Jurkat, Clone E6-1 (cell line): ENCODE results near the gene TSPEAR.
"Not testable (repeated sequence)": the region's sequence is repeated elsewhere in the genome, so short reads cannot be mapped to it uniquely, and the experiment has no call there.

ENCODE experiments used
- DNase-seq: peaks from one replicate; pipeline ENCODE4 v3.0.0-alpha.2; 2011; ENCODE audit warnings: low read depth, low spot score
- H3K4me3 ChIP-seq: 2 replicates; pipeline ENCODE4 v1.5.1; 2011; ENCODE audit warnings: mild to moderate bottlenecking, low read length, control low read depth, moderate library complexity

Gene TSPEAR

DNA sequence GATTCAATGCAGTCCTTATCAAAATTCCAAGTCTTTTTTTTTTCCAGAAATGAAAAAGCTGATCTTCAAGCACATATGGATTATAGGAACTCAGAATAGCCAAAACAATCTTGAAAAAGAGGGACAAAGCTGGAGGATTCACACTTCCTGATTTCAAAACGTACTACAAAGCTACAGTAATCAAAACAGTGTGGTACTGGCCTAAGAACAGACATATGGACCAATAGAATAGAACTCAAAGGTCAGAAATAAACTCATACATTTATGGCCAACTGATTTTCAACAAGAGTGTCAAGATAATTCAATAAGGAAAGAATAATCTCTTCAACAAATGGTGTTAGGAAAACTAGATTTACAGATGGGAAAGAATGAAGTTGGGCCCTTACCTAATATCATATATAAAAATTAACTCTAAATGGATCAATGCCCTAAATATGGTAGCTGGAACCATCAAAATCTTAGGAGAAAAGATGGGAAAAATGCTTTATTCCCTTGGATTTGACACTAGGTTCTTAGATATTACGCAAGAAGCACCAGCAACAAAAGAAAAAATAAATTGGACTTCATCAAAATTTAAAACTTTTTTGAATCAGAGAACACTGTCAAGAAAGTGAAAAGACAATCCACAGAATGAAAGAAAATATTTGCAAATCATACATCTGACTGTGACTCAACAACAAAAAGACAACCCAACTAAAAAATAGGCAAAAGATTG lies 18.4 kb downstream of the TSPEAR start:
- no peak for DNase-seq
- H3K4me3 ChIP-seq = no peak overlapping the region

DNA sequence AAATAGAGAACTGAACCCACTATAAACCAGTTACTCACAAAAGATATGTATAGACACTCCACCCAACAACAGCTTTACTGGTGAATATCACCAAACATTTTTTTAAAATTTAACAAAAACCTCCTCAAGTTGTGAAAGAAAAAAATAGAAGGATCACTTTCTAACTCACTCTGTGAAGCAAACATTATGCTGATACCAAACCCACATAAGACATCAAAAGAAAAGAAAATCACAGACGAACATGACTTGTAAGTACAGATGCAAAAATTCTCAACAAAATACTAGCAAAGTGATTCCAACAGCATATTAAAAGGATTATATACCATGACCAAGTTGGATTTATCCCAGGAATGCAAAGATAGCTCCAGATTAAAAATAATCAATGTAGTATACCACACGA lies 19.7 kb downstream of the TSPEAR start:
- DNase-seq = no peak
- H3K4me3 ChIP-seq = no peak overlapping the region

DNA sequence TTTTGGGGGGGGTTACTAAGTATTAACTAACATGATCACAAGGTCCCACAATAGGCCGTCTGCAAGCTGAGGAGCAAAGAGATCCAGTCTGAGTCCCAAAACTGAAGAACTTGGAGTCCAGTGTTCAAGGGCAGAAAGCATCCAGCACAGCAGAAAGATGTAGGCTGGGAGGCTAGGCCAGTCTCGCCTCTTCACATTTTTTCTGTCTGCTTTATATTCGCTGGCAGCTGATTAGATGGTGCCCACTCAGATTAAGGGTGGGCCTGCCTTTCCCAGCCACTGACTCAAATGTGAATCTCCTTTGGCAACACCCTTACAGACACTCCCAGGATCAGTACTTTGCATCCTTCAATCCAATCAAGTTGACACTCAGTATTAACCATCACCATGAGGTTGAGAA lies 21.6 kb downstream of the TSPEAR start:
- not testable (repeated sequence) for DNase-seq, H3K4me3 ChIP-seq

DNA sequence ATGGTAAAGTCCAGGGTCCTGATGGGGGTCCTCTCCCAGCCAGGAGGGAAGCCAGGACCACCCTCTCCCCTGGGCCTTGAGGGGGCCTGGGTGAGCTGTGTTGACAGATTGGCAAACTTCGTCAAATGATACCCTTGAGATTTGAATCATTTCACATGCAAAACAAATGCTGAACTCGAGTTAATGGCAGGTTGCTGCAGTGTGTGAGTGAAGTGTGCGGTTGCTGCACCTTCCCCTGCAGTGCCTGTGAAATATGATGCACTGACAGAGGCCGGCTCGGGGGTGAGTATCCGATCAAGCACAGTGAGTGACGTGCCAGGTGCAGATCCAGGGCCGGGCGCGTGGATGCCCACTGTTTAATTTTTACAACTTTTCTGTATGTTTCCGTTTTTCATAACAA lies 23.7 kb downstream of the TSPEAR start:
- DNase-seq = no peak

DNA sequence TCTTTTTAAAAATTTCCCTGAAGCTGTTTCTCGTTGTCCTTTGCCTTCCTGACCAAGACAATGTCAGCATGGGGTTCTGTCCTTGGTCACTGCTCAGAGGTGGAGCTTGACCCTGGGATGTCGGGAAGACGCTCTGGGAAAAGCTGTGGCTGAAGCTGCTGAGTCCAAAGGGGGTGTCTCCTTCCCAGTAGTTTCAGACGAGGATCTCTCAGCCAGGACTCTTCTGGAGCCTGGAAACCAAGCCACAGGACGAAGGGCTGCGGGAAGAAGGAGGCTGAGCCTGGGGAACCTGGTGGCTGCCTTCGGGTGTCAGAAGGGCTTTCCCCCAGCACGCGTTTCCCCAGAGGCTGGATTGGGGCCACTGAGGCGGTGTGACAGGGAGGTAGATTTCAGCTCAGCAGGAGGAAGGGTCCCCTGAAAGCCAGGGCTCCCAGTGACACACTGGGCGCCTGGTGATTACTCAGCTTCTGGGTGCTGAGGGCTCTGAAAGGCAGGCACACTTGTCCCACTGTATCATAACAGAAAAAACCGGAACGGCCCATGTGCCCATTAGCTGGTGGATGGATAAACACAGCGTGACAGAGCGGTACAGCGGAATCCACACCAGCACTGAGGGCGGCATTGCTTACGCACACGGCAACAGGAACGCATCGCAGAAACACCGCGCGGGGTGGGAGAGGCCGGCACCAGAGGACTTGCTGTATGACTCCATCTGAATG lies 24.4 kb downstream of the TSPEAR start:
- no peak for DNase-seq
- no peak overlapping the region for H3K4me3 ChIP-seq

More for the DNA sequence above, 23.7 kb downstream of the TSPEAR start:
- H3K4me3 ChIP-seq = no peak overlapping the region

DNA sequence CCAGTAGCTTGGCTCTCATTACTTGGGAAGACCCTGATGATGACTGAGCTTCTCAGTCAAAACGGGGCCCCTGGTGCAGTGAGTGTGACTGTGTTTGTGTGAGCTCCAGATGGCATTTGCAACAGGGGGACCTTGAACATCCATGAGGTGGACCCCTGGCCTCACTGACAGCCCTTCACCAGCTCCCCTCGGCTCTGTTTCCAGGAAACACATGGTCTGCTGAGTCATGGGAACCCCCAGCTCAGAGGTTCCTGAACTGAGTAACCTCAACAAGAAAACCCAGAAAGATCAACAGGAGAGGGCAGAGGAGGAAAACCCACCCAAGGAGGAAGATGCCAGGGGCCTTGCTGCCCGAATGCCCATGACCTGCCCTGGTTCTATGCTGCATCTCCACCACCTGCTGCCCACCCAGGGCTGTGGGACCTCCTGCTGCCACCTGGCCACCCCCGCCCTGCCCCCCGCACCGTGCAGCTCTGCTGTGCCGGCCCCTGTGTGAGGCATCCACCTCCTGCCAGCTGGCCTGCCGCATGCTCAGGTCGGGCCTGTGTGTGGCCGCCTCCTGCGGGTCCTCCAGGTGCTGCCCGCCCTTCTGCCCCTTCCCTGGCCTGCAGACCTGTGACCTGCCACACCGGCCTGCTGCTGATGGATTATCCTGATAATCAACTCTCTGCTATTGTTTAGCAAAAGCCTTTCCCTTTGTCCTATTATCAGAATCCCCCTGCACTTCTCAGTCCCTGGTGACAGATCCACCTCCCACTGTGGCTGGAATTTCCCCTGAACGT lies 25.2 kb downstream of the TSPEAR start:
- no peak overlapping the region for H3K4me3 ChIP-seq
- no peak for DNase-seq

DNA sequence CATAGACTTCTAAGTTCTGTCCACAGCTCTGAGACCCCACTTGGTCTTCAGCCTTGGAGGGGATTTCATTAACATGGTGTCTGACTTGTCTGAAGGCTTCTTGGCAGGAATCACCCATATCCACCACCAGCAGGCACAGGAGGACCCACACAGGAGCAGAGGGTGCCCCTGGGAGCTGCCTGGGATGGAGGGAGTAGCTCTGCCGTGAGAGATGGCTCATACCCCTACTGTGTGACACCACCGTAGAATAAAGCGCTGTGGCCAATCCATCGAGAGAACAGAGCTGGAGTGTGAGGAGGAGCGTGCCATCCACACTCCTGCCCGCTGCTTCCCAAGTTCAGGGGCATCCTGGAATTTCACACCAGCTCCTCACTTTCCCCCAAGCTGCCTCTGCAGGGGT lies 26.3 kb downstream of the TSPEAR start:
- not testable (repeated sequence) for DNase-seq, H3K4me3 ChIP-seq

DNA sequence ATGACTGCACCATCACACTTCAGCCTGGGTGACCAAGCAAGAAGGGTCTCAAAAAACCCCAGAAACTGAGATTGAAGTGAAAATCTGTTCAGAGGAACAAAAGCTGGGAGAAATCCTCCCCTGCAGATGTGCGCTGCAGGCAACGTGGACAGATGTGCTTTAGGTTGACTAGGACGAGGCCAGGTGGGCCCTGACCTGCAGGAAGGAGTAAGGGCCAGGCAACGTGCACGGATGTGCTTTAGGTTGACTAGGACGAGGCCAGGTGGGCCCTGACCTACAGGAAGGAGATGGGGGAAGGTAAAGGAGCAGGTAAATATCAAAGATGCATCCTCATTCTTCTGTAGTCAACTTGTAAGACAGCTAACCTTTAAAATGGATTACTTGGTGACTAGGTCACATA lies 26.9 kb downstream of the TSPEAR start:
- H3K4me3 ChIP-seq = no peak overlapping the region
- DNase-seq = no peak

DNA sequence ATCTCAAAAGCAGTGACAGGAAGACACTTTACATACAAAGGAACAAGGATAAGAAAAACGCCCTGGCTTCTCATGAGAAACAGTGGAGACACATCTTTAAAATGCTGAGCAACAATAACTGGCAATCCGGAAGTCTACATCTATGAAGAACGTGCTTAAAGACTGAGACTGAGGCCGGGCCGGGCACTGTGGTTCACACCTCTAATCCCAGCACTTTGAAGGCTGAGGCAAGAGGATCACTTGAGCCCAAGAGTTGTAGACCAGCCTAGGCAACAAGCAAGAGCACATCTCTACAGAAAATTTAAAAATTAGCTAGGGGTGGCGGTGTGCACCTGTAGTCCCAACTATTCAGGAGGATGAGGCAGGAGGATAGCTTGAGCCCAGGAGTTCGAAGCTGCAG lies 27.3 kb downstream of the TSPEAR start:
- no peak overlapping the region for H3K4me3 ChIP-seq

DNA sequence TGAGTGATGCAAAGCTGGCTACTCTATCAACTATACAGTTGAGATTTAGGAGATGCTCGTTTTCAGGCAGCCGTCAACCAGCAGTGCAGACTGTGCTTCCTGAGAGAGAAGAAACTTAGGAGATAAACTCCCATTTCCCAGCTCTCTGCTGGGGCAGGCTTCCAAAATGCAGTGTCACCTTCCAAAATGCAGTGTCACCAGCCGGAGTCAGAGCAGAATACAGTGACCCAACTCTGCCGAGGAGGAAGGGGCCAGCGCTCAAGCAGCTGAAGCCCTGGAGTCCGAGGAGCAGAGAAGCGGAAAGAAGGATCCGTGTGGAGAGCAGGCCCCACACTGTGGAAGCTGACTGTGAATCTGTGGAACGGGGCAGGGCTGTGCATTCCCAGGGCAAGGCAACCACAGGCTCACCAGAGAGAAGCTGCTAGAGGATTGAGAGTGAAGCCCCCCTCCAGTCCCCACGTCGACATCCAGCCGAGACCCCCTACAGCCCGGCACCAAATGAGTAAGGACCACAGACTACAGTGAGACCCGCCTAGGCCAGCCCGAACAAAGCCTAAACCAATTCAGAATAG lies 28.7 kb downstream of the TSPEAR start:
- no peak overlapping the region for H3K4me3 ChIP-seq
- DNase-seq = no peak

More for the DNA sequence above, 27.3 kb downstream of the TSPEAR start:
- DNase-seq = no peak

DNA sequence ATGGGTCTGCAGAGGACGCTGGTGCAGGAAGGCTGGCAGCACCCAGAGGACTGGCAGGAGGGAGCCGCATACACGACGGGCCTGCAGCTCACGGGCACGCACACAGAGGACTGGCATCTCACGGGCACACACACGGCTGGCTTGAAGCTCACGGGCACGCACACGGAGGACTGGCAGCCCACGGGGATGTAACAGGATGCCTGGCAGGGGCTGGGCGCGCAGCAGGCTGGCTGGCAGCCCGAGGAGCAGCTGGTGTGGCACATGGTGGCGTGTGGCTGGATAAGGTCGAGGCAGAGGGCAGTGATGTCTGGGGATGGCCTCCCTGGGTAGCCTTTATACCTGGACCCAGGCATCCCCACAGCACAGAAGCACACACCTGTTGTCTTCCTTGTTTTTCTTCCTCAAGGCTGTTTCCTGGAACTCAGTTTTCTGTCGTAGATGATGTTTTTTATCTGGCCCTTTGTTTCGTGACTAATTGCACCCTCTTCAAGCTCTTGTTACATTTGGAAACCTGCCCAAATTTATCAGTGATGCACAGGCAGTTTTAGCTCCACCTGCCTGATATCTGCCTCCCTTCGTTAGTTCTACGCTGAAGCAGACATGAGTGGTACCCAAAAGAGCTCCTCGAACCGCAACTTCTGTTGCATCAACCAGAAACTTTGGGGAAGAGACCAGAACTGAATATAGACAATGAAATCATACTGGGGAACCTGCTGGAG lies 29.4 kb downstream of the TSPEAR start, which contains the start of gene KRTAP12-1:
Gene KRTAP12-1, minus strand, starts transcription at position 303 of the 719 bp plus-strand sequence. Its CDS starts 40 bp downstream, at position 263.
- H3K4me3 ChIP-seq = no peak within 1 kb of the TSS
- DNase-seq = no peak

DNA sequence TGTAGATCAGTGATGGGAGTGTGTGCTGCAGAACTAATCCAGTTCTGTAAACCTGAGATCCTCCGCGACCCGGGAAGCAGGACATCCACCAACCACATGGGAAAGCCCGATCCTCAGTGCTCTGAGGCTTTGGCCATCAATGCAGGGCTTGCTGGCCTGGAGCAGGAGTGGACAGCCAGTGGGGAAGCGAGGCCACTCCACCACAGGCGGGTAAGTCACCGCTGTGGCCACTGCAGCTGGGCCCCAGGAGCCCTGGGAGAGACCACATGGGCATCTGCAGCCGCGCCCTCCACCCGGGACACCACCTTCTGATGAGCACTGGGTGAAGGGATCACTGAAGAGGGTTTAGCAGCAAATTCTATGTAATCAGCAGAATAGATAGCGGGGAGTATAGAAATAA lies 30.2 kb downstream of the TSPEAR start:
- DNase-seq = no peak
- no peak overlapping the region for H3K4me3 ChIP-seq

DNA sequence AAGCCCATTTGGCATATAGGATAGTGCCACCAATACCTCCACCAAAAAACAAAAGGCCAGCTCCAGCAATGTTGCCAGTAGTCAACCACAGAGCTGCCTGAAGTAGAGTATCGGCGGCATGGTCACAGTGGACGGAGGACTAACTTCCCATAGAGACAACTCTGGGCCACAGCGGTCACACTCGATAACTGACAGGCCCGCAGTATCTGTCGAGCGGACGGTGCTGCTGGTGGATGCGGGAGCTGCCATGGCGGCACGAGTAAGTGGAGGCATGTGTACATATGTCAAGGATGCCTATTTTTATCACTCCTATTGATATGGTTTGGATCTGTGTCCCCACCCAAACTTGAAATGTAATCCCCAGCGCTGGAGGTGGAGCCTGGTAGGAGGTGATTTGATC lies 33.5 kb downstream of the TSPEAR start:
- no peak overlapping the region for H3K4me3 ChIP-seq

DNA sequence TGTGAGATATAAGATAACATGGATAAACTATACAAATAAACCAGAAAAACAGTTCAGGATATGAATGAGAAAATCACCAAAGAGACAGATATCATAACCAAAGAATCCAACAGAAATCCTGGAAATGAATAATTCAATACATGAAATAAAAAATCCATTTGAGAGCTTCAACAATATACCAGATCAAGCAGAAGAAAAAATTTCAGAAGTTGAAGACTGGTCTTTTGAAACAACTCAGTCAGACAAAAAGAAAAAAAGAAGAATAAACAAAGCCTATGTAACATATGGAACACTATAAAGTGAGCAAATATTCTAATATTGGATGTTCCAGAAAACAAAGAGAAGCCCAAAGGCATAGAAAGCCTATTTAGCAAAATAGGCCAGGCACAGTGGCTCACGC lies 39.5 kb downstream of the TSPEAR start:
- DNase-seq = no peak
- H3K4me3 ChIP-seq = no peak overlapping the region

More for the DNA sequence above, 33.5 kb downstream of the TSPEAR start:
- no peak for DNase-seq

DNA sequence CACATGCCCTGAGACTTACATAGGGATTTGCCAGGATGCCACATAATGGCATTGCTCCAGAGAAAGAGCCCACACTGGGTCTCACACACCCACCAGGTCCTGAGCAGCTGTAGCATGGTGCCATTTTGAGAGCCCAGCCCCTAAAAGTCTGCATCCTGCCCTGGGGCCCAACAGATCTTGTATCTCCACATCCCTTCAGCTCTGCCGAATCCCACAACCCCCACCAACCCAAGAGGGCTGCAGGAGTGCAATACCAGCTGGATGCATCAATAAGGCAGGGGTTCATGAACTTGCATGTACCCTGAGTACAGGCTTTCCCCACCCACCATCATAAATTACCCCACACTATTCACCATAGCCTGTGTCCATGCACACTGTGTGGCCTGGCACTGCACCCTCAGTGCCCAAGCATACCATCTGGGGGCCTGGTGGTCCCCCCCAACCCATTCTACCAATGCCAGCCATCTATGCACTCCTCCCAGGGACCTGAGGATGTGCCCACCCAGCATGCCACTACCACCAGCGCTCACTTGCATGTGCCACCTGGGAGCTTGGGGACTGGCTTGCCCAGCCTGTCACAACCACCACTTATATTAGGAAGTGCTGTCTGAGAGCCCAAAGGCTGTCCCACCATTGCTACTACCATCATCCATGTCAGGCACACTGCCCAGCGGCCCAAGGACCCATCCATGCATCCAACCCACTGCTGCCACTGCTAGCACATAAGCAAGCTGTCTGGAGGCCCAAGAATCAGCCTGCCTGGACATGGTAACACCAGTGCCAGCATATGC lies 40.5 kb downstream of the TSPEAR start:
- no peak overlapping the region for H3K4me3 ChIP-seq
- no peak for DNase-seq

DNA sequence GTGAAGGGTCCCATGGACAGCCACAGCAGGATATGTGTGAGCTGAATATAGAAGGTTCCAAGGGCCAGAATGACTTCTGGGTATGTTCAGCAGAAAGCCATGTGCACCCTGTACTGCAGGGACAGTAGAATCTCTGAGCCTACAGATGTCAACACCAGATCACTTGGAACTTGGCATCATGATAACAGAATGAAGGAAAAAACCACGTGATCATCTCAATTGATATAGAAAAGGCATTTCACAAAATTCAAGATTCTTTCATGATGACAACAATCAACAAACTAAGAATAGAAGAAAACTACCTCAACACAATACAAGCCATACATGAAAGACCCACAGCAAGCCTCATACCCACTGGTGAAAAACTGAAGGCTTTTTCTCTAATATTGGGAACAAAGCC lies 43.8 kb downstream of the TSPEAR start:
- no peak overlapping the region for H3K4me3 ChIP-seq
- no peak for DNase-seq

DNA sequence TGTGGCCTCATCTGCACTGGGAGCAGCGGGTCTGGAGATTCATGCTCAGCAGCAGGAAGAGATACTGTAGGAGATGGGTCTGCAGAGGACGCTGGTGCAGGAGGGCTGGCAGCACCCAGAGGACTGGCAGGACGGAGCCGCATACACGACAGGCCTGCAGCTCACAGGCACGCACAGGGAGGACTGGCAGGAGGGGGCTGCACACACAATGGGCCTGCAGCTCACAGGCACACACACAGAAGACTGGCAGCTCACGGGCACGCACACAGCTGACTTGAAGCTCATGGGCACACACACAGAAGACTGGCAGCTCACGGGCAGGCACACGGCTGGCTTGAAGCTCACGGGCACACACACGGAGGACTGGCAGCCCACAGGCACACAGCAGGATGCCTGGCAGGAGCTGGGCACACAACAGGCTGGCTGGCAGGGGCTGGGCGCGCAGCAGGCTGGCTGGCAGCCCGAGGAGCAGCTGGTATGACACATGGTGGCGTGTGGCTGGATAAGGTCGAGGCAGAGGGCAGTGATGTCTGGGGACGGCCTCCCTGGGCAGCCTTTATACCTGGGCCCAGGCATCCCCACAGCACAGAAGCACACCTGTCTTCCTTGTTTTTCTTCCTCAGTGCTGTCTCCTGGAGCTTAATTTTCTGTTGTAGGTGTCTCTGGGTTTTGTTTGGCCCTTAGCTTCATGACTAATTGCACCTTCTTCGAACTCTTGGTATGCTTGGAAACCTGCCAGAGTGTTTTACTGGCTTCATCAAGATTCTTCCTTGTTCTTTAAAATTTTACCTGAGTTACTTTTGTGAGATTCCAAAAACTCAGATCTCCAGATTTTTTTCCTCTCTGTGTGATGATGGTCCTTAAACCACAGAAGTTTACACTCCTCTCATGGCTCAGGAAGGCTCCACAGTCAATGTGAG lies 44.7 kb downstream of the TSPEAR start, which contains the start of gene KRTAP12-2:
Gene KRTAP12-2, minus strand, starts transcription at position 527 of the 920 bp plus-strand sequence. Its CDS starts 41 bp downstream, at position 486.
- no peak for DNase-seq
- no peak within 1 kb of the TSS for H3K4me3 ChIP-seq
